ENCODE results near the gene RND1. TPM values are rescaled to one million over a fixed set of nuclear protein-coding genes. Genes with fewer than 3 reads are reported as not detected.

RND1 gene
- total and polyA plus RNA-seq, 2 of the 13 experiments (the other 11 are each of a cell fraction or from before 2014, with no cell fraction given), result 1.8 to 1.9 TPM

- TF ChIP-seq GATAD1 (CRISPR knock-in tag; IDR thresholded peaks at IDR 0.05) (no peak), ZNF788 (CRISPR knock-in tag; IDR thresholded peaks at IDR 0.05; ENCODE audit: borderline replicate concordance) (0 out of 2 replicates have a peak, but pooled peaks have one; percentile 36), MXI1 (IDR thresholded peaks at IDR 0.05; ENCODE audit: borderline replicate concordance, low read depth, low read length) (no peak), YEATS2 (CRISPR knock-in tag; IDR thresholded peaks at IDR 0.05; ENCODE audit: borderline replicate concordance) (peak; percentile 53; the same call in 1 of the 2 replicates), ZNF747 (CRISPR knock-in tag; IDR thresholded peaks at IDR 0.05; ENCODE audit: borderline replicate concordance) (0 out of 2 replicates have a peak, but pooled peaks have one; percentile 31), SUZ12 (IDR thresholded peaks at IDR 0.05; ENCODE audit: low read depth, low read length) (no peak), ZNF253 (CRISPR knock-in tag; IDR thresholded peaks at IDR 0.05; ENCODE audit: borderline replicate concordance) (no peak), TCF7 (IDR thresholded peaks at IDR 0.05; ENCODE audit: low read depth) (no peak), TEAD3 (CRISPR knock-in tag; optimal IDR thresholded peaks at IDR 0.05; ENCODE audit: borderline replicate concordance) (peak; percentile 78), CREB1 (IDR thresholded peaks at IDR 0.05) (no peak), CREB1 (CRISPR knock-in tag; IDR thresholded peaks at IDR 0.05) (no peak), ZFX (CRISPR knock-in tag; IDR thresholded peaks at IDR 0.05; ENCODE audit: low read depth) (peak; percentile 28; the same call in 1 of the 2 replicates)
Observed at GRCh38 chr12:48810903-48811431, 54.7 kb downstream of the RND1 start (continued).

GRCh38 chr12:48807981-48808380 lies 57.7 kb downstream of the RND1 start:
- Histone ChIP-seq H3K27ac (ENCODE audit: extremely low read length, insufficient read depth, low read length) (no peak overlapping the region), H3K4me3 (replicated peaks in 1 of 3; ENCODE audit: insufficient read depth in 1 of 3, low read depth in 2 of 3, low read length in 3 of 3) (no peak overlapping the region), H3K27me3 (ENCODE audit: control insufficient read depth in 1 of 2, insufficient read depth in 2 of 2, low read length in 2 of 2) (peaks cover 0 to 13% of the 10 kb centered on the region in 2 experiments; a peak in 1 of 5 replicates), H3K36me3 (replicated peaks in 1 of 2; ENCODE audit: control insufficient read depth in 1 of 2, insufficient read depth in 2 of 2, low read length in 2 of 2) (no peaks in the 10 kb centered on the region), H3K9ac (ENCODE audit: insufficient read depth, low read depth, low read length) (no peak overlapping the region), H3K4me1 (ENCODE audit: insufficient read depth, low read length) (peaks cover 51% of the 10 kb centered on the region), H3K4me2 (ENCODE audit: low read depth, low read length) (no peak overlapping the region), H3K79me2 (ENCODE audit: insufficient read depth, low read length) (no peaks in the 10 kb centered on the region), H2AFZ (ENCODE audit: low read length) (no peak overlapping the region), H3K9me3 (ENCODE audit: low read length) (no peaks in the 10 kb centered on the region), H4K20me1 (ENCODE audit: insufficient read depth, low read length) (no peaks in the 10 kb centered on the region)
- DNase-seq (ENCODE audit: low spot score), result no peak
- intact Hi-C loops (cut with micrococcal nuclease; ENCODE audit: unreplicated experiment), result no loop called here
- no peak for FAIRE-seq
- in situ Hi-C loops (cut with HindIII; ENCODE audit: extremely low pct_ligation_motif_present, low pct_unique_long_range_greater_than_20kb), result no loop called here
- ChIA-PET POLR2A (no interaction called here), CTCF (ENCODE audit: low intra/inter-chr PET ratio, low total read pairs) (no interaction called here)
- BruUV-seq (replicated peaks), result no TSS peak
- ATAC-seq, result no peak
- 65% methylated on average over 3 of the region's 3 CpGs for WGBS (ENCODE audit: low lambda C conversion rate)
- TF ChIP-seq PAWR (CRISPR knock-in tag; IDR thresholded peaks at IDR 0.05; ENCODE audit: borderline replicate concordance) (no peak), PHF5A (CRISPR knock-in tag; IDR thresholded peaks at IDR 0.05; ENCODE audit: low read depth, unreplicated experiment) (no peak), TP53 (CRISPR knock-in tag; conservative IDR thresholded peaks at IDR 0.05) (no peak), ZNF709 (CRISPR knock-in tag; IDR thresholded peaks at IDR 0.05) (no peak), HOXA9 (CRISPR knock-in tag; IDR thresholded peaks at IDR 0.05; ENCODE audit: borderline replicate concordance) (no peak), JARID2 (CRISPR knock-in tag; IDR thresholded peaks at IDR 0.05; ENCODE audit: insufficient replicate concordance) (no peak), EEA1 (CRISPR knock-in tag; IDR thresholded peaks at IDR 0.05; ENCODE audit: borderline replicate concordance) (no peak), ZNF891 (CRISPR knock-in tag; IDR thresholded peaks at IDR 0.05) (no peak), ATF4 (CRISPR knock-in tag; IDR thresholded peaks at IDR 0.05) (no peak), MXD3 (CRISPR knock-in tag; IDR thresholded peaks at IDR 0.05) (no peak), ZNF652 (CRISPR knock-in tag; IDR thresholded peaks at IDR 0.05; ENCODE audit: borderline replicate concordance, low read depth) (no peak), ZSCAN21 (CRISPR knock-in tag; IDR thresholded peaks at IDR 0.05; ENCODE audit: borderline replicate concordance) (no peak), SIX1 (CRISPR knock-in tag; IDR thresholded peaks at IDR 0.05; ENCODE audit: borderline replicate concordance) (no peak), ELF4 (CRISPR knock-in tag; IDR thresholded peaks at IDR 0.05; ENCODE audit: borderline replicate concordance) (no peak)

Data from HepG2 (cell line).